Esophagus squamous epithelium (tissue), 4 donors: ENCODE data around the gene BAZ2B.

ENCODE experiments used
- CTCF ChIP-seq, 6 experiments: fragments of 450-650 bp in 4 of 6; fragments of 200-600 bp in 2 of 6; sonication (generic) in 2 of 6; IDR thresholded peaks; one replicate each; pipeline ENCODE4 v1.5.1; 2016 to 2019; ENCODE audit warnings: antibody characterized with exemption in 6 of 6, mild to moderate bottlenecking in 4 of 6, moderate library complexity in 4 of 6
- POLR2A ChIP-seq, 4 donors: fragments of 450-650 bp; IDR thresholded peaks; one replicate each; pipeline ENCODE4 v1.6.1; 2017; ENCODE audit warnings: antibody characterized with exemption in 4 of 4, mild to moderate bottlenecking in 4 of 4, moderate library complexity in 3 of 4

- TF ChIP-seq POLR2A (IDR thresholded peaks at IDR 0.05) (no peak), CTCF (IDR thresholded peaks at IDR 0.05) (no peak)
Observed at GRCh38 chr2:159381574-159381973, 234.8 kb downstream of the BAZ2B start.
